Measurements from ENCODE around the gene ZPBP2. TPM values are rescaled to one million over a fixed set of nuclear protein-coding genes. Genes with fewer than 3 reads are reported as not detected.
A peak's percentile ranks its signal among the peaks of the same experiment; 100 is the strongest.

ZPBP2 gene
- total RNA-seq, 3 donors from 2014 or later, result not detected

- ATAC-seq (no peak), DNase-seq (no peak)
- Histone ChIP-seq H3K9me3 (no peaks in the 10 kb centered on the region), H3K4me1 (ENCODE audit: low read depth) (no peaks in the 10 kb centered on the region), H3K4me3 (no peak overlapping the region), H3K36me3 (ENCODE audit: low read depth) (no peaks in the 10 kb centered on the region)
- intact Hi-C loops (cut with DNase I, micrococcal nuclease), result loop anchor here in 1 of 2 donors (10.0 kb wide), 1 partner anchor 86 kb away; no protein-coding TSS in a partner anchor
- TF ChIP-seq, protein P1, sequence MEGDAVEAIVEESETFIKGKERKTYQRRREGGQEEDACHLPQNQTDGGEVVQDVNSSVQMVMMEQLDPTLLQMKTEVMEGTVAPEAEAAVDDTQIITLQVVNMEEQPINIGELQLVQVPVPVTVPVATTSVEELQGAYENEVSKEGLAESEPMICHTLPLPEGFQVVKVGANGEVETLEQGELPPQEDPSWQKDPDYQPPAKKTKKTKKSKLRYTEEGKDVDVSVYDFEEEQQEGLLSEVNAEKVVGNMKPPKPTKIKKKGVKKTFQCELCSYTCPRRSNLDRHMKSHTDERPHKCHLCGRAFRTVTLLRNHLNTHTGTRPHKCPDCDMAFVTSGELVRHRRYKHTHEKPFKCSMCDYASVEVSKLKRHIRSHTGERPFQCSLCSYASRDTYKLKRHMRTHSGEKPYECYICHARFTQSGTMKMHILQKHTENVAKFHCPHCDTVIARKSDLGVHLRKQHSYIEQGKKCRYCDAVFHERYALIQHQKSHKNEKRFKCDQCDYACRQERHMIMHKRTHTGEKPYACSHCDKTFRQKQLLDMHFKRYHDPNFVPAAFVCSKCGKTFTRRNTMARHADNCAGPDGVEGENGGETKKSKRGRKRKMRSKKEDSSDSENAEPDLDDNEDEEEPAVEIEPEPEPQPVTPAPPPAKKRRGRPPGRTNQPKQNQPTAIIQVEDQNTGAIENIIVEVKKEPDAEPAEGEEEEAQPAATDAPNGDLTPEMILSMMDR (IDR thresholded peaks at IDR 0.05), result no peak
Observed at GRCh38 chr17:39861235-39861634, 6.8 kb upstream of the ZPBP2 start.

DNA sequence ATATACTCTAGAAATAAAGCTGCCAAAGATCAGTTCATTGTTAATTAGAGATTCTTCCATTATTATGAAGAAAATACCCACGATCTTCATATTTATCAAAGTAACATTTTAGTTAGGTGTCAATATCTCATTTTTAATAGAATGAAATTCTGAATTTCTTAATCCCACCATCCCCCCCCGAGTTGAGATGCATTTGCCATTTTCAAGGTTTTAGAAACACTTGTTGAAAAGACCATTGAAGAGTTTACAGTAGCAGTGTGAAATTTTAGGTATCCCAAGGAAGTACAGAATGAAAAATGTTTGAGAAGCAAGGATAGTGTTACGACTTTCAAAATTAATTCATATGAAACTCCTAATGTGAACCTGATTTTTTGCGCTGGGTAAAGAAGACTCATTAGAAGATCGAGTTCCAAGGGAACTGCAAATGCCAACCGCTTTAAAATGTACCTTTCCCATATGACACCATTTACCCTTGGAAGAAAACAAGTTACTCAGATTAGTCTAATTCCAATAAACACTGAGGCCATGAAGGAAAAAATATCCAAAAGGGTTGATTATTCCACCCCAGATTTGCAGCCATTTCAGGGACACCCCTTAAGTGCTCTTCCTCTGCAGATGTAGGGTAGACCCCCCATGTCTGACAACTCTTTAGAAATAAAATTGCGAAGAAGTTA is 4.6 kb upstream of the ZPBP2 start:
- Histone ChIP-seq H3K4me1 (ENCODE audit: low read depth) (no peaks in the 10 kb centered on the region), H3K9me3 (no peaks in the 10 kb centered on the region), H3K36me3 (ENCODE audit: low read depth) (no peaks in the 10 kb centered on the region), H3K4me3 (no peak overlapping the region)
- intact Hi-C loops (cut with DNase I, micrococcal nuclease), result loop anchor here in 1 of 2 donors (10.0 kb wide), 1 partner anchor 89 kb away; no protein-coding TSS in a partner anchor
- DNase-seq (no peak), ATAC-seq (no peak)
- TF ChIP-seq, protein P1 (IDR thresholded peaks at IDR 0.05), result no peak

GRCh38 chr17:39863918-39864746 is 3.9 kb upstream of the ZPBP2 start, which contains the start of gene IKZF3:
IKZF3 (minus strand) TSS chr17:39864312; CDS start chr17:39864126, 186 bp downstream.
- ATAC-seq (peak; percentile 91), DNase-seq (peak; percentile 68 to 87 (median 85))
- Histone ChIP-seq H3K4me3 (no peak within 1 kb of the TSS), H3K4me1 (ENCODE audit: low read depth) (no peaks in the 10 kb centered on the region), H3K36me3 (ENCODE audit: low read depth) (no peaks in the 10 kb centered on the region), H3K9me3 (no peaks in the 10 kb centered on the region)
- intact Hi-C loops (cut with DNase I, micrococcal nuclease), result loop anchor here in 1 of 2 donors (10.0 kb wide), 1 partner anchor 89 kb away; no protein-coding TSS in a partner anchor
- TF ChIP-seq, protein P1 (IDR thresholded peaks at IDR 0.05), result no peak

DNA sequence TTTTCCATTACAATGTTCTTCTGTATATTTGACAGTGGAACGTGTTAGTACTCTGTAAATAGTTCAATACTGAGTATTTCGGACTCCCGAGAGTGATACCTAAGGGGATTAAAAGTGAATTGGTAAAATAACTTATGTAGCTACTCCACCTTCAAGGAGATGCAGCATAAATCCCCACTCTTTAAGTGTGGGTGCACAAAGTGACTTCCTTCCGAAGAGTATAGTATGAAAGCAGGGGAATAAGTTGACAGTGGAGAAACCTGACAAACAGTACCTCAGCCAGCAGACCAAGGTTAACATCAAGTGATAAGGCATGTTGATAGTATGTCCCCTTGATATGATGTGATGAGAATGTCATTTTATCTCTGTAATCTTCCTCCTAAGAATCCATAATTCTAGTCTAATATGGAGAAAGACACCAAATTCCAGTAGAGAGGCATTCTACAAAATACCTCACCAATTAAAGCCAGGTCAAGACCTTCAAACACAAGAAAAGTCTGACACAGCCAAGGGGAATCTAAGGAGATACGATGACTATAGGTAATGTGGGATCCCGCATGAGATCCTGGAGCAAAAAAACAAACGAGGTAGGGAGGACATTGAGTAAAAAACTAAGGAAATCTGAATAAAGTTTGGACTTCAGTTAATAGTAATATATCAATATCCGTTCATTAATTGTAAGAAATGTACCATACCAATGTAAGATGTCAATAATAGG is 1.8 kb upstream of the ZPBP2 start:
- H3K9me3 ChIP-seq, result no peaks in the 10 kb centered on the region
- H3K4me3 ChIP-seq, result no peak overlapping the region
- DNase-seq (no peak), ATAC-seq (no peak)
- TF ChIP-seq, protein P1 (IDR thresholded peaks at IDR 0.05), result no peak
- no peaks in the 10 kb centered on the region for H3K4me1 ChIP-seq (ENCODE audit: low read depth)
- intact Hi-C loops (cut with DNase I, micrococcal nuclease), result loop anchor here in 1 of 2 donors (10.0 kb wide), 1 partner anchor 91 kb away; no protein-coding TSS in a partner anchor
- H3K36me3 ChIP-seq (ENCODE audit: low read depth), result no peaks in the 10 kb centered on the region

Data from mucosa of descending colon (tissue), 3 donors.